Measurements from ENCODE around the gene ACBD6.
"Not testable (repeated sequence)": the region's sequence is repeated elsewhere in the genome, so short reads cannot be mapped to it uniquely, and the experiment has no call there.

ACBD6 gene

DNA sequence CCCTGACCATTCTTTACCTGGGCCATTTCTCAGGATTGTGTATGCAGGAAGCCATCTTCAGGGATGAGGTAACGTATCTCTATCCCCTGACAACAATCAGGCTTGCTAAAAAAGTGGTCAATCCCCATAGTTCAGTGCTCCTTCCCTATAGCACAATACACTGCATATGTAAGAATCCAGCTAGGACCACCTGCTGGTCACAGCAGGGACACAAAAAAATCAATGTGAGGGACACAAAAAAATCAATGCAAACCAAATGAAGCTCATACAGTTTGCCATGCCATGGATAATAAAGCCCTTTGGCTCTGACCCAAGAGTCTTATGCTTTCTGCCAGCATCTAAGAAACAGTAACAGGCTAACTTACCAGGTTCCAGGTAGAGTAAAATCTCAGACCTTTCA, 16.3 kb downstream of the ACBD6 start:
- DNase-seq = no peak

- DNase-seq = no peak
Measured at GRCh38 chr1:180484490-180484889, 17.9 kb downstream of the ACBD6 start.

- no peak for DNase-seq
Measured at GRCh38 chr1:180482425-180483275, 19.7 kb downstream of the ACBD6 start.

DNA sequence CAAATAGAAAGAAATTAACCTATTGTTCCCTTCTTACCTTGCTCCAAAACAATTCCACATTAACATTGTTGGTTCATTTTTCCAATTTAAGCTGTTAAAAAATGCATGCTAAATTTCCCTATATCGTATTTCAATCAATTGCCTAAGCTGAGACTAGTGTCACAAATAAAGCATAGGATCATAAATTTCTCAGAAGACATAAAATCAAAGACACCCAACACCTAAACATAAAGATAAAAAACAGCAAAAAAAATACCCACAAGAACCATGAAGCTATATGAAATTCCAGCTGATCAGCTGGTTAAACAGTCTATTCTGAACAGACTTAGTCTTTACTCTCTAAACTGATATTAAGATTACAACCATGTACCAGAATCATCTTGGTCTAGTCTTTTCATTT, 32.3 kb downstream of the ACBD6 start:
- DNase-seq = no peak

DNA sequence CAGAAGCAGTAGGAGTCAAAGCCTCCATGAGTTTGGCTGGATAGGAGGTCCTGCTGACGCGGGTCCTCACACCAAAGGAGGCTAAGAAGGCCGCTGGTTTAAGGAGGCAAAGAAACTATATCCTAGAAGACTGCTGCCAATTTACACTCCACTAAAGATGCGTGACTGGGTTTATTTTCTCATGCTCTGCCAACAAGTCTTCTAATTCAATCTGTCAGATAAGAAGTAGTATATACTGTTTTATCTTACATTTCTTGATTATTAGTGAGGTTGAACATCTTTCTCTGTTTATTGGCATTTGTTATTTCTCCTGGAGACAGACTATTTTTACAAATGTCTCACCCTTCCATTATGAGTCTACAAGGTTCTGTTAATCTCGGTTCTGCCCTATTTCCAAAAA, 34.1 kb downstream of the ACBD6 start:
- no peak for DNase-seq

- DNase-seq = no peak
Measured at GRCh38 chr1:180462102-180462501, 40.3 kb downstream of the ACBD6 start.

DNA sequence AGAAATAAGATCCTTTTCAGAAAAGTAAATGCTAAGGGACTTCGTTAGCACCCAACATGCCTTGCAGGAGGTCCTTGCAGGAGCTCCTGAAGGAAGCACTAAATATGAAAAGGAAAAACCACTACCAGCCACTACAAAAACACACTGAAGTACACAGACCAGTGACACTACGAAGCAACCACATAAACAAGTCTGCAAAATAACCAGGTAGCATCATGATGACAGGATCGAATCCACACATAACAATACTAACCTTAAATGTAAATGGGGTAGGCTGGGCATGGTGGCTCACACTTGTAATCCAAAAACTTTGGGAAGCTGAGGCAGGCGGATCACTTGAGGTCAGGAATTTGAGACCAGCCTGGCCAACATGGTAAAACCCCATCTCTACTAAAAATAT, 40.7 kb downstream of the ACBD6 start:
- DNase-seq = not testable (repeated sequence)

DNA sequence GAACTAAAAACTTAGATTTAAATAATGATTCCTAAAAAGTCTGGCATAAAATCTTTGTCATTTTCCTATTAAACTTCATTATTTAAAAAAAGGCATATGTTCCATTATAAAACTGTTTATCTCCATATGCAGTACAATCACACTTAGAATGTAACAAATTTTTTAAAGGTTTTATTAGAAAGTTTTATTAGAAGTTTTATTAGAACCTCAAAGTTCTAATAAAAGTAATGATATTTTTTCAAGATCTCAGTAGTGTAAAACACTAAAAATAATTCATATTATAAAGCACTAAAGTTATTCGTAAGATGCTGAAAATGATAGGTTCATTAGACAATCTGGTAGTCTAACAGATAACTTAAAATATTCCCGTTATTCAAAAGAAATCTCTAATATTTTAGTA, 43.6 kb downstream of the ACBD6 start:
- no peak for DNase-seq

DNA sequence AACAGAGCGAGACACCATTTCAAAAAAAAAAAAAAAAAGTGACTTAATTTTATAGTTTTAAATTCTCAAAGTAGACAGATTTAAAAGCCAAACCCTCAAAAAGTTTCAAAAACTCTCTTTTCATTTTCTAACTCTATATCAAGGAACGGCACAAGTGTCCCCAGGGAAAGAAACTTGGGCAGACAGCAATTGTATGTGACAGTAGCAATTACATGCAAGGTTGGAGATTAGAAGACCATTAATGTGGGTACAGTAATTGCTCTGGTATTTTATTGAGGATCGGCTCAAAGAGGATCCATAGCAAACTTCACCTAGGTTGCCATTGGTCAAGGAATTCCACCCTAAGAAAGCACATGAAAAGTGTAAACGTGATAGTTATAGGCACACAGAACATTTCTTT, 46.2 kb downstream of the ACBD6 start:
- DNase-seq = no peak

DNA sequence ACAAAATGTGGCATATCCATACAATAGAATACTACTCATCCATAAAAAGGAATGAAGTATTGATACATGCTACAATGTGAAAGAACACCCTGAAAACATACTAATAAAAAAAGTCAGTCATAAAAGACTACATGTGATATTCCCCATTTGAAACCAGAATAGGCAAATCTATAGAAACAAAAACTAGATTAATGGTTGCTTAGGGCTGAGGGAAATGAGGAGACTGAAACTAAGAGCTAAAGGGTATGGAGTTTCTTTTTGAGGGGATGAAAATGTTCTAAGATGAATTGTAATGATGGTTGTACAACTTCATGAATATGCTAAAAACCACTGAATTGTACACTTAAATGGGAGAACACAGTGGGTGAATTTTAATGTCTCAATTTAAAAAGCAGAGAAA, 50.9 kb downstream of the ACBD6 start:
- no peak for DNase-seq

DNA sequence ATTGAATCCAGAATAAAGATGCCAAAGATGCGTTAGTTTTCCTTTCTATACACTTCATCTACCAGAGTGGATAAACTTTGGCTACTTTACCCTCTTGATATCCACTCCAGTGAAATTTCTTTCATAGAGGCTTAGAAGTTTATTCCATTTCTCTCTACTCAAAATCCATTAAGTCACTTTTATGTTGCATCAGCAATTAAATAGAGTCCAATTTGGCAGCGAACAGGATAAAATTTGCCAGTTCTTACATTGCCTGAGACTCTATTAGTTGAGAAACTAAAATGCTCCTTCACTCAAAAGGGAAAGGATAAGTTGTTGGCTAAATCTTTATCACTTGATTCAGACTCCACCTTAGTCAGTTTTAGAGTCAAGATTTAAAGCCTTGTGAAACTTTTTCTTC, 57.9 kb downstream of the ACBD6 start:
- DNase-seq = no peak

DNA sequence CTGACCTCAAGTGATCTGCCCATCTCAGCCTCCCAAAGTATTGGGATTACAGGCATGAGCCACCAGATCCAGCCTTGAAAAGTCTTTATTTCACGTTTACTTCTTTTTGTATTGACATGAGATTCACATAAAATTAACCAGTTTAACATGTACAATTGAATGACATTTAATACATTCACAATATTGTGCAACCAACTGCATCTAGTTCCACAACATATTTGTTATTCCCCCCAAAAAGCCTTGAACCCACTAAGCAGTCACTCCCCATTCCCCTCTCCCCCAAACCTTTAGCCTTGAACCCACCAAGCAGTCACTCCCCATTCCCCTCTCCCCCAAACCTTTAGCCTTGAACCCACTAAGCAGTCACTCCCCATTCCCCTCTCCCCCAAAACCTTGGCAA, 62.0 kb downstream of the ACBD6 start:
- DNase-seq = no peak

DNA sequence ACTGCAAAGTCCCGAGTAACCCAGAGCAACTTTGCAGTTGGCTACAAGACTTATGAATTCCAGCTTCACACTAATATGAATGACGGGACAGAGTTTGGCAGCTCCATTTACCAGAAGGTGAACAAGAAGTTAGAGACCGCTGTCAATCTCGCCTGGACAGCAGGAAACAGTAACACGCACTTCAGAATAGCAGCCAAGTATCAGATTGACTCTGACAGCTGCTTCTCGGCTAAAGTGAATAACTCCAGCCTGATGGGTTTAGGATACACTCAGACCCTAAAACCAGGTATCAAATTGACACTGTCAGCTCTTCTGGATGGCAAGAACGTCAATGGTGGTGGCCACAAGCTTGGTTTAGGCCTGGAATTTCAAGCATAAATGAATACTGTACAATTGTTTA, 66.8 kb downstream of the ACBD6 start:
- no peak for DNase-seq

- DNase-seq = no peak
Measured at GRCh38 chr1:180433873-180434272, 68.5 kb downstream of the ACBD6 start.

- no peak for DNase-seq
Measured at GRCh38 chr1:180431683-180432082, 70.7 kb downstream of the ACBD6 start.

GRCh38 chr1:180428782-180429695, 73.3 kb downstream of the ACBD6 start:
- no peak for DNase-seq

GRCh38 chr1:180425952-180426351, 76.4 kb downstream of the ACBD6 start:
- no peak for DNase-seq

GRCh38 chr1:180424848-180425457, 77.4 kb downstream of the ACBD6 start:
- DNase-seq = no peak

DNA sequence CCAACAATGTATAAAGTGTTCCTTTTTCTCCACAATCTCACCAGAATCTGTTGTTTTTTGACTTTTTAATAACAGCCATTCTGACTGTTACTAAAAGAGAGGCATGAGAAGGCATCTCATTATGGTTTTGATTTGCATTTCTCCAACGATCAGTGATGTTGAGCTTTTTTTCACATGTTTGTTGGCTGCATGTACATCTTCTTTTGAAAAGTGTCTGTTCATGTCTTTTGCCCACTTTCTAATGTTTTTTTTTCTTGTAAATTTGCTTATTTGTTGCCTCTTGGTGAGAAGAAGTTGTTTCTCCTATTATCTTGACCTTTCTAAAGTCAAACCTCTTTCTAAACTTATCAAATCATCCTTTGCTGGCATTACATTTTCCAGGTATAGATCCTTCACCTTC, 80.8 kb downstream of the ACBD6 start:
- DNase-seq = no peak

GRCh38 chr1:180421145-180421544, 81.2 kb downstream of the ACBD6 start:
- not testable (repeated sequence) for DNase-seq

- DNase-seq = no peak
Measured at GRCh38 chr1:180415985-180416633, 86.3 kb downstream of the ACBD6 start.

DNA sequence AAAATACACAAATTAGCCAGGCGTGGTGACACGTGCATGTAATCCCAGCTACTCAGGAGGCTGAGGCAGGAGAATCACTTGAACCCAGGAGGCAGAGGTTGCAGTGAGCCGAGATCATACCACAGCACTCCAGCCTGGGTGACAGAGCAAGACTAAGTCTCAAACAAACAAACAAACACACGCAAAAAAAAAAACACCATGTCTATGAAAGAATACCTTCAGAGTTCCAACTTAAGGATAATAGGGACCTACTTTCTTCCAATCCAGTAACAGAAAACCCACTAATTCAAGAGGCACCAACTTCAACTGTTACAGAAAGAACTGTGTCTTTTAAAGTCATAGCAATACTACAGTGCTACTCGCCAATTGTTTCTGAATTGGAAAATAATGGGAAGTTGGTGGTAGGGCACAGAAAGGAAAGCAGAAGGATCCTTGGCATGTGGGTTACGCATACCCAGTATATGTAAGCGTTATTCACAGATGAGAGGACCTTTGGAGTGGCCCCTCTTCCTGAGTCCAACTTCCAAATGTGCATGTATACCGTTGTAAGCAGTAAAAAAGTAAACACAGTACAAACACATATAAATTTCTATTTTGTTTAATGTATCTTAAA, 87.0 kb downstream of the ACBD6 start:
- no peak for DNase-seq

DNA sequence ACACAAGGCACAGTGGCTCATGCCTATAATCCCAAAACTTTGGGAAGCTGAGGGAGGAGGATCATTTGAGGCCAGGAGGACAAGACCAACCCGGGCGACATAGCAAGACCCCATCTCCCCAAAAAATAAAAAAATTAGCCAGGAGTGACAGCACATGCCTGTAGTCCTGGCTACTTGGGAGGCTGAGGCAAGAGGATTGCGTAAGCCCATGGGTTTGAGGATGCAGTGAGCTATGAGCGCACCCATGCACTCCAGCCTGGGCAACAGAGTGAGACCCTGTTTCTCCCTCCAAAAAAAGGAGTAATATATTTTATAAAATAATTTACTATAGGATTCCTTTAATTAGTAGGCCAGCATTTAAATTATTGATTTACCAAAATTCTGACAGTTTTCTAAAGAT, 89.8 kb downstream of the ACBD6 start:
- DNase-seq = no peak

Measured in activated CD4-positive, CD25-positive, alpha-beta regulatory T cell treated with anti-CD3 and anti-CD28 coated beads, Interleukin-2, amount 50 U/mL, for 72 hours (primary cell).